IMR-90 (cell line): ENCODE results near the gene EVA1C. TPM values are rescaled to one million over a fixed set of nuclear protein-coding genes. Genes with fewer than 3 reads are reported as not detected.

Experiments
- ATAC-seq: fragments of 200-7000 bp; cut with Tn5 transposase; 2 replicates; pipeline ENCODE4 v1.9.1; 2020; ENCODE audit warnings: low read depth, mild to moderate bottlenecking, moderate library complexity
- BruUV-seq: library from RNA; stranded (reverse); fragments of 400-500 nt; replicated peaks from 2 replicates; lab custom pipeline; 2021; lab: Mats Ljungman, UMichigan
- CTCF ChIA-PET: fragments of 300-600 bp; formaldehyde crosslinking; extraction: SDS; loops from one replicate; lab custom pipeline; 2021; ENCODE audit warnings: antibody characterized with exemption; lab: Yijun Ruan, JAX
- POLR2A ChIA-PET: fragments of 300-600 bp; sonication (Branson Sonifier 250); formaldehyde crosslinking; loops from one replicate; lab custom pipeline; 2022; ENCODE audit warnings: antibody characterized with exemption; ENCODE audit not compliant: unreplicated experiment; lab: Charles Lee
- DNase-seq: peaks from one replicate; pipeline ENCODE4 v3.0.0; 2013
- H2AFZ ChIP-seq: replicated peaks from 2 replicates; pipeline ENCODE3; 2013; ENCODE audit warnings: low read length, mild to moderate bottlenecking; ENCODE audit not compliant: poor library complexity
- H2AK5ac ChIP-seq: 2 replicates; pipeline ENCODE4 v1.6.1; 2013; ENCODE audit warnings: low read depth, low read length, inconsistent platforms
- H2AK9ac ChIP-seq: replicated peaks from 2 replicates; pipeline ENCODE3; 2013; ENCODE audit warnings: mild to moderate bottlenecking, low read depth, low read length, moderate library complexity; ENCODE audit not compliant: poor library complexity
- H2BK120ac ChIP-seq: 2 replicates; pipeline ENCODE4 v1.6.1; 2013; ENCODE audit warnings: low read depth, low read length, inconsistent platforms
- H2BK15ac ChIP-seq: 3 replicates; pipeline ENCODE4 v1.6.1; 2013; ENCODE audit warnings: low read depth, low read length, inconsistent platforms
- H2BK20ac ChIP-seq: 2 replicates; pipeline ENCODE4 v1.6.1; 2013; ENCODE audit warnings: low read depth, mild to moderate bottlenecking, inconsistent platforms, low read length, moderate library complexity
- H2BK5ac ChIP-seq: 2 replicates; pipeline ENCODE4 v1.6.1; 2013; ENCODE audit warnings: mild to moderate bottlenecking, low read depth, low read length, inconsistent platforms; ENCODE audit not compliant: poor library complexity, severe bottlenecking
- H3K14ac ChIP-seq: replicated peaks from 2 replicates; pipeline ENCODE4 v1.6.1; 2013; ENCODE audit warnings: low read depth, low read length, inconsistent platforms
- H3K18ac ChIP-seq: 2 replicates; pipeline ENCODE4 v1.6.1; 2013; ENCODE audit warnings: low read depth, low read length, control low read depth
- H3K23ac ChIP-seq: 2 replicates; pipeline ENCODE4 v1.6.1; 2013; ENCODE audit warnings: low read depth, low read length, inconsistent platforms
- H3K27ac ChIP-seq: 2 replicates; pipeline ENCODE4 v1.5.1; 2013; ENCODE audit warnings: mild to moderate bottlenecking, control low read depth, low read length; ENCODE audit not compliant: insufficient read depth
- H3K27me3 ChIP-seq: 2 replicates; pipeline ENCODE4 v1.6.1; 2013; ENCODE audit warnings: low read length; ENCODE audit not compliant: control insufficient read depth, insufficient read depth
- H3K36me3 ChIP-seq: 2 replicates; pipeline ENCODE4 v1.6.1; 2013; ENCODE audit warnings: low read length, mixed read lengths; ENCODE audit not compliant: control insufficient read depth, insufficient read depth
- H3K4ac ChIP-seq: 2 replicates; pipeline ENCODE4 v1.6.1; 2013; ENCODE audit warnings: low read depth, low read length, inconsistent platforms
- H3K4me1 ChIP-seq: 2 replicates; pipeline ENCODE4 v1.6.1; 2013; ENCODE audit warnings: low read length, mixed read lengths; ENCODE audit not compliant: control insufficient read depth, insufficient read depth
- H3K4me2 ChIP-seq: 2 replicates; pipeline ENCODE4 v1.6.1; 2013; ENCODE audit warnings: low read depth, mild to moderate bottlenecking, control low read depth, low read length, moderate library complexity
- H3K4me3 ChIP-seq: 2 replicates; pipeline ENCODE4 v1.5.1; 2013; ENCODE audit warnings: low read depth, mild to moderate bottlenecking, control low read depth, low read length, moderate library complexity; ENCODE audit not compliant: insufficient read depth
- H3K56ac ChIP-seq: 2 replicates; pipeline ENCODE4 v1.6.1; 2013; ENCODE audit warnings: low read length, inconsistent platforms; ENCODE audit not compliant: insufficient read depth; ENCODE audit errors: extremely low read depth
- H3K79me1 ChIP-seq, 2 experiments: 2 replicates each; pipeline ENCODE4 v1.6.1; 2013; ENCODE audit warnings: low read length in 2 of 2, inconsistent platforms in 1 of 2, low read depth in 1 of 2
- H3K9ac ChIP-seq: 2 replicates; pipeline ENCODE4 v1.6.1; 2013; ENCODE audit warnings: low read depth, low read length, control low read depth
- H3K9me1 ChIP-seq: 2 replicates; pipeline ENCODE4 v1.6.1; 2013; ENCODE audit warnings: low read length, inconsistent platforms; ENCODE audit not compliant: insufficient read depth
- H3K9me3 ChIP-seq: 2 replicates; pipeline ENCODE4 v1.6.1; 2013; ENCODE audit warnings: low read length; ENCODE audit not compliant: control insufficient read depth, insufficient read depth
- H4K20me1 ChIP-seq: 2 replicates; pipeline ENCODE4 v1.6.1; 2013; ENCODE audit warnings: low read length, inconsistent platforms; ENCODE audit not compliant: insufficient read depth
- H4K5ac ChIP-seq: 2 replicates; pipeline ENCODE4 v1.6.1; 2013; ENCODE audit warnings: mild to moderate bottlenecking, low read depth, low read length, control low read depth
- H4K8ac ChIP-seq, 2 experiments: 2 replicates each; pipeline ENCODE4 v1.6.1; 2013; ENCODE audit warnings: low read depth in 2 of 2, low read length in 2 of 2, control low read depth in 1 of 2, inconsistent platforms in 1 of 2
- H4K91ac ChIP-seq: 2 replicates; pipeline ENCODE4 v1.6.1; 2013; ENCODE audit warnings: low read depth, low read length, inconsistent platforms; ENCODE audit not compliant: insufficient read depth
- BHLHE40 ChIP-seq: fragments of 150-350 bp; IDR thresholded peaks from 2 replicates; pipeline ENCODE4 v1.6.1; 2016; ENCODE audit warnings: mild to moderate bottlenecking, low read depth, low read length
- CEBPB ChIP-seq: IDR thresholded peaks from 2 replicates; pipeline ENCODE4 v1.6.1; 2012; ENCODE audit warnings: low read depth, low read length, improper control_type of control experiment
- CHD1 ChIP-seq: IDR thresholded peaks from 2 replicates; pipeline ENCODE4 v1.6.1; 2012; ENCODE audit warnings: low read depth, low read length, improper control_type of control experiment
- FOS ChIP-seq: fragments of 150-350 bp; IDR thresholded peaks from 2 replicates; pipeline ENCODE4 v1.6.1; 2016; ENCODE audit warnings: low read depth, low read length
- MAFK ChIP-seq: IDR thresholded peaks from 2 replicates; pipeline ENCODE4 v1.6.1; 2012; ENCODE audit warnings: low read depth, low read length, improper control_type of control experiment
- MAZ ChIP-seq: IDR thresholded peaks from 2 replicates; pipeline ENCODE4 v1.6.1; 2012; ENCODE audit warnings: low read depth, mild to moderate bottlenecking, low read length, improper control_type of control experiment, moderate library complexity, borderline replicate concordance
- MXI1 ChIP-seq: IDR thresholded peaks from 2 replicates; pipeline ENCODE4 v1.6.1; 2012; ENCODE audit warnings: low read depth, mild to moderate bottlenecking, low read length, moderate library complexity, borderline replicate concordance
- NFE2L2 ChIP-seq: fragments of 150-350 bp; IDR thresholded peaks from 2 replicates; pipeline ENCODE4 v1.6.1; 2016; ENCODE audit warnings: low read depth, mild to moderate bottlenecking, low read length
- POLR2A ChIP-seq: IDR thresholded peaks from 2 replicates; pipeline ENCODE4 v1.6.1; 2012; ENCODE audit warnings: mild to moderate bottlenecking, low read depth, low read length
- RAD21 ChIP-seq: IDR thresholded peaks from 2 replicates; pipeline ENCODE4 v1.6.1; 2012; ENCODE audit warnings: low read length, improper control_type of control experiment
- RCOR1 ChIP-seq: IDR thresholded peaks from 2 replicates; pipeline ENCODE4 v1.6.1; 2012; ENCODE audit warnings: mild to moderate bottlenecking, low read length, improper control_type of control experiment; ENCODE audit not compliant: insufficient replicate concordance
- RFX5 ChIP-seq: IDR thresholded peaks from 2 replicates; pipeline ENCODE4 v1.8.0; 2012; ENCODE audit warnings: low read depth, mild to moderate bottlenecking, low read length, moderate library complexity
- SMC3 ChIP-seq: fragments of 150-350 bp; IDR thresholded peaks from 2 replicates; pipeline ENCODE4 v1.6.1; 2016; ENCODE audit warnings: low read depth, mild to moderate bottlenecking, antibody characterized with exemption, low read length, moderate library complexity
- WGBS, 2 experiments: methylation state at CpG; one replicate each; pipeline versions ENCODE4 v1.1.5 to v1.1.7; 2013; ENCODE audit warnings: missing lambda C conversion rate in 2 of 2; ENCODE audit not compliant: insufficient read length in 1 of 2; ENCODE audit errors: extremely low coverage in 2 of 2; 5-methylcytosine and 5-hydroxymethylcytosine counted together
- dilution Hi-C: fragments of 300-500 bp; cut with HindIII; formaldehyde crosslinking; loops from one replicate; pipeline ENCODE4 v1.14.3; 2018; ENCODE audit warnings: low sequenced_read_pairs; ENCODE audit not compliant: unreplicated experiment
- in situ Hi-C: fragments of 300-500 bp; cut with MboI; formaldehyde crosslinking; loops from 3 replicates; pipeline ENCODE4 v1.14.3; 2019; ENCODE audit warnings: low sequenced_read_pairs, inconsistent platforms, mixed read lengths
- intact Hi-C: fragments of 100-400 bp; cut with micrococcal nuclease; formaldehyde crosslinking; loops from 2 replicates; pipeline ENCODE4 v1.10.0; 2022
- polyA plus RNA-seq, 3 experiments: library from polyadenylated mRNA; depleted of rRNA; stranded (reverse); fragments of >200 nt; gene quantifications; 2 replicates each; pipeline ENCODE4 v1.2.3, GENCODE V29; 2012; ENCODE audit warnings: low replicate concordance in 1 of 3
- total RNA-seq: library from RNA; depleted of rRNA; stranded (reverse); fragments of >200 nt; gene quantifications from 2 replicates; pipeline ENCODE4 v1.2.3, GENCODE V29; 2012
- TF ChIP-seq, protein P1 (sequence below): conservative IDR thresholded peaks from 2 replicates; pipeline ENCODE4 v1.5.1; 2012; ENCODE audit warnings: mild to moderate bottlenecking, low read depth, low read length, improper control_type of control experiment
- TF ChIP-seq, protein P2 (sequence below): fragments of 150-350 bp; IDR thresholded peaks from 2 replicates; pipeline ENCODE4 v1.6.1; 2016; ENCODE audit warnings: low read depth, mild to moderate bottlenecking, low read length, moderate library complexity, borderline replicate concordance
- TF ChIP-seq, protein P3 (sequence below): fragments of 150-350 bp; IDR thresholded peaks from 2 replicates; pipeline ENCODE4 v1.6.1; 2017; ENCODE audit warnings: mild to moderate bottlenecking, antibody characterized with exemption, low read length, low read depth

The EVA1C gene
- total and polyA plus RNA-seq, 2 of the 4 experiments (the other 2 are of a cell fraction) = 0.72 to 1.1 TPM

- in situ Hi-C loops (loop anchor here (25.0 kb wide), 1 partner anchor 358 kb away; the partner anchor contains the start of gene SYNJ1), dilution Hi-C loops (no loop called here), intact Hi-C loops (no loop called here)
- Histone ChIP-seq H3K56ac (no peak overlapping the region), H2AFZ (no peak overlapping the region), H3K18ac (no peak overlapping the region), H3K9me1 (no peaks in the 10 kb centered on the region; the same call in 1 of the 2 replicates), H3K4ac (no peak overlapping the region), H3K79me1 (peaks cover 29 to 59% of the 10 kb centered on the region in 2 experiments), H3K36me3 (peaks cover 45% of the 10 kb centered on the region), H3K27me3 (no peaks in the 10 kb centered on the region), H2AK9ac (peak overlapping the region; percentile 46), H3K23ac (no peak overlapping the region), H3K4me2 (no peak overlapping the region), H2BK120ac (no peak overlapping the region), H2BK5ac (no peak overlapping the region), H4K91ac (no peak overlapping the region), H3K27ac (no peak overlapping the region), H2AK5ac (no peak overlapping the region), H4K8ac (no peak overlapping the region), H3K4me3 (no peak overlapping the region), H4K20me1 (no peaks in the 10 kb centered on the region), H3K9ac (no peak overlapping the region), H2BK20ac (no peak overlapping the region), H3K4me1 (peaks cover 4% of the 10 kb centered on the region), H3K14ac (no peak overlapping the region), H2BK15ac (no peak overlapping the region), H3K9me3 (no peaks in the 10 kb centered on the region), H4K5ac (no peak overlapping the region)
- DNase-seq = no peak
- ATAC-seq = no peak
- WGBS, 2 experiments = 40% methylated on average over 1 of the region's 5 CpGs; no CpG with 5 or more reads in 1 of the 2 experiments
- ChIA-PET CTCF (no interaction called here), POLR2A (no interaction called here)
- TF ChIP-seq RFX5 (no peak), MAFK (no peak), BHLHE40 (no peak), FOS (no peak), MXI1 (no peak), RAD21 (no peak), POLR2A (no peak), NFE2L2 (no peak), CEBPB (no peak), CHD1 (no peak), RCOR1 (no peak), MAZ (no peak), SMC3 (no peak)
- TF ChIP-seq, protein P1, sequence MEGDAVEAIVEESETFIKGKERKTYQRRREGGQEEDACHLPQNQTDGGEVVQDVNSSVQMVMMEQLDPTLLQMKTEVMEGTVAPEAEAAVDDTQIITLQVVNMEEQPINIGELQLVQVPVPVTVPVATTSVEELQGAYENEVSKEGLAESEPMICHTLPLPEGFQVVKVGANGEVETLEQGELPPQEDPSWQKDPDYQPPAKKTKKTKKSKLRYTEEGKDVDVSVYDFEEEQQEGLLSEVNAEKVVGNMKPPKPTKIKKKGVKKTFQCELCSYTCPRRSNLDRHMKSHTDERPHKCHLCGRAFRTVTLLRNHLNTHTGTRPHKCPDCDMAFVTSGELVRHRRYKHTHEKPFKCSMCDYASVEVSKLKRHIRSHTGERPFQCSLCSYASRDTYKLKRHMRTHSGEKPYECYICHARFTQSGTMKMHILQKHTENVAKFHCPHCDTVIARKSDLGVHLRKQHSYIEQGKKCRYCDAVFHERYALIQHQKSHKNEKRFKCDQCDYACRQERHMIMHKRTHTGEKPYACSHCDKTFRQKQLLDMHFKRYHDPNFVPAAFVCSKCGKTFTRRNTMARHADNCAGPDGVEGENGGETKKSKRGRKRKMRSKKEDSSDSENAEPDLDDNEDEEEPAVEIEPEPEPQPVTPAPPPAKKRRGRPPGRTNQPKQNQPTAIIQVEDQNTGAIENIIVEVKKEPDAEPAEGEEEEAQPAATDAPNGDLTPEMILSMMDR = no peak
- TF ChIP-seq, protein P2, sequence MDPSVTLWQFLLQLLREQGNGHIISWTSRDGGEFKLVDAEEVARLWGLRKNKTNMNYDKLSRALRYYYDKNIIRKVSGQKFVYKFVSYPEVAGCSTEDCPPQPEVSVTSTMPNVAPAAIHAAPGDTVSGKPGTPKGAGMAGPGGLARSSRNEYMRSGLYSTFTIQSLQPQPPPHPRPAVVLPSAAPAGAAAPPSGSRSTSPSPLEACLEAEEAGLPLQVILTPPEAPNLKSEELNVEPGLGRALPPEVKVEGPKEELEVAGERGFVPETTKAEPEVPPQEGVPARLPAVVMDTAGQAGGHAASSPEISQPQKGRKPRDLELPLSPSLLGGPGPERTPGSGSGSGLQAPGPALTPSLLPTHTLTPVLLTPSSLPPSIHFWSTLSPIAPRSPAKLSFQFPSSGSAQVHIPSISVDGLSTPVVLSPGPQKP = no peak
- TF ChIP-seq, protein P3, sequence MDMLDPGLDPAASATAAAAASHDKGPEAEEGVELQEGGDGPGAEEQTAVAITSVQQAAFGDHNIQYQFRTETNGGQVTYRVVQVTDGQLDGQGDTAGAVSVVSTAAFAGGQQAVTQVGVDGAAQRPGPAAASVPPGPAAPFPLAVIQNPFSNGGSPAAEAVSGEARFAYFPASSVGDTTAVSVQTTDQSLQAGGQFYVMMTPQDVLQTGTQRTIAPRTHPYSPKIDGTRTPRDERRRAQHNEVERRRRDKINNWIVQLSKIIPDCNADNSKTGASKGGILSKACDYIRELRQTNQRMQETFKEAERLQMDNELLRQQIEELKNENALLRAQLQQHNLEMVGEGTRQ = no peak
- no TSS peak for BruUV-seq
These were observed 33.5 kb upstream of the EVA1C start for GRCh38 chr21:32378956-32379355.
